ENCODE results near the gene ARHGEF12. TPM values are rescaled to one million over a fixed set of nuclear protein-coding genes. Genes with fewer than 3 reads are reported as not detected.

The ARHGEF12 gene
- total and polyA plus RNA-seq, 10 of the 15 experiments (the other 5 are each of a cell fraction or from before 2014, with no cell fraction given) = 2.7 to 40.8 (median 20.9) TPM

DNA sequence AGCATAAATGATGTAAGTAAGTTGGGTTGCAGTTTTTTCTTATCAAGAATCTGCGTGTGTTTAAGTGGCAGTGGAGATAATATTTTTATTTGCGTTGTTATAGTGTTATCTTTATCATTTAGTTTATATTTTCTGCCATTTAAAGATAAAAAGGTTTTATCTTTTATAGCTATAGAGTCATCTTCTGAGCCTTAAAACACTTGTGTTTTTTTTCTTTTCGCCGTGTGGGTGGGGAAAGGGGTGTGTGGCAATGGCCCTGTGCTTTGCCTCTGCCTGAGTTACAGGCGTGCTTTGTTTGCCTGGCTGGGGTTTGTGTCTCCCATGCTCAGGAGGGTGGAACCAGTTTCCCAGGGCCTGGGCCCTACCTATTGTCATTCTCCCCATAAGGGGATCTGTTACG lies 16.2 kb downstream of the ARHGEF12 start (continued):
- TF ChIP-seq TCF7 (IDR thresholded peaks at IDR 0.05; ENCODE audit: borderline replicate concordance) = no peak
- TF ChIP-seq ZNF24 (IDR thresholded peaks at IDR 0.05) = no peak
- TF ChIP-seq, protein P1, sequence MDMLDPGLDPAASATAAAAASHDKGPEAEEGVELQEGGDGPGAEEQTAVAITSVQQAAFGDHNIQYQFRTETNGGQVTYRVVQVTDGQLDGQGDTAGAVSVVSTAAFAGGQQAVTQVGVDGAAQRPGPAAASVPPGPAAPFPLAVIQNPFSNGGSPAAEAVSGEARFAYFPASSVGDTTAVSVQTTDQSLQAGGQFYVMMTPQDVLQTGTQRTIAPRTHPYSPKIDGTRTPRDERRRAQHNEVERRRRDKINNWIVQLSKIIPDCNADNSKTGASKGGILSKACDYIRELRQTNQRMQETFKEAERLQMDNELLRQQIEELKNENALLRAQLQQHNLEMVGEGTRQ (IDR thresholded peaks at IDR 0.05; ENCODE audit: borderline replicate concordance, low read depth, low read length) = no peak
- TF ChIP-seq, protein P2, sequence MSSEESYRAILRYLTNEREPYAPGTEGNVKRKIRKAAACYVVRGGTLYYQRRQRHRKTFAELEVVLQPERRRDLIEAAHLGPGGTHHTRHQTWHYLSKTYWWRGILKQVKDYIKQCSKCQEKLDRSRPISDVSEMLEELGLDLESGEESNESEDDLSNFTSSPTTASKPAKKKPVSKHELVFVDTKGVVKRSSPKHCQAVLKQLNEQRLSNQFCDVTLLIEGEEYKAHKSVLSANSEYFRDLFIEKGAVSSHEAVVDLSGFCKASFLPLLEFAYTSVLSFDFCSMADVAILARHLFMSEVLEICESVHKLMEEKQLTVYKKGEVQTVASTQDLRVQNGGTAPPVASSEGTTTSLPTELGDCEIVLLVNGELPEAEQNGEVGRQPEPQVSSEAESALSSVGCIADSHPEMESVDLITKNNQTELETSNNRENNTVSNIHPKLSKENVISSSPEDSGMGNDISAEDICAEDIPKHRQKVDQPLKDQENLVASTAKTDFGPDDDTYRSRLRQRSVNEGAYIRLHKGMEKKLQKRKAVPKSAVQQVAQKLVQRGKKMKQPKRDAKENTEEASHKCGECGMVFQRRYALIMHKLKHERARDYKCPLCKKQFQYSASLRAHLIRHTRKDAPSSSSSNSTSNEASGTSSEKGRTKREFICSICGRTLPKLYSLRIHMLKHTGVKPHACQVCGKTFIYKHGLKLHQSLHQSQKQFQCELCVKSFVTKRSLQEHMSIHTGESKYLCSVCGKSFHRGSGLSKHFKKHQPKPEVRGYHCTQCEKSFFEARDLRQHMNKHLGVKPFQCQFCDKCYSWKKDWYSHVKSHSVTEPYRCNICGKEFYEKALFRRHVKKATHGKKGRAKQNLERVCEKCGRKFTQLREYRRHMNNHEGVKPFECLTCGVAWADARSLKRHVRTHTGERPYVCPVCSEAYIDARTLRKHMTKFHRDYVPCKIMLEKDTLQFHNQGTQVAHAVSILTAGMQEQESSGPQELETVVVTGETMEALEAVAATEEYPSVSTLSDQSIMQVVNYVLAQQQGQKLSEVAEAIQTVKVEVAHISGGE (CRISPR knock-in tag; IDR thresholded peaks at IDR 0.05) = no peak

DNA sequence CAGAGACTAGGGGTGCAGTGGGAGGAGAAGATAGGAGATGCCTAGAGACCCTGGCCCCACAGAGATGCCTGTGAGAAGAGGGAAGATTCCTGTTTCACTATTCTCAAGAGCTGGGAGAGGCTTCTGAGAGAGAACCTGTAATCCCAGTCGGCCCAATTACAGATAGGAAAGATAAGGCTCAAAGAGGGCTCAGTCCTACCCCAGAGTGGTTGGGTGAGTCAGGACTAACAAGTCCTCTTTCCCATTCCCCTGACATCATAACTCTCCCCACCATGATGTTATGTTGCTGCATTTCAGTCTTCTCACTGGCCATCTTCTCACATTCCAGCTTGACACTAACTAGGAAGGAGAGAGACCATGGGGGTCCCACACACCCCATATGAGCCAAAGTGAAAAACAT lies 17.9 kb downstream of the ARHGEF12 start:
- Histone ChIP-seq H3K9me3 (replicated peaks; ENCODE audit: control insufficient read depth, insufficient read depth, low read length) (no peaks in the 10 kb centered on the region), H3K27ac (ENCODE audit: control insufficient read depth, insufficient read depth) (no peak overlapping the region), H3K27me3 (replicated peaks in 1 of 2; ENCODE audit: control insufficient read depth in 2 of 2, insufficient read depth in 2 of 2, low read length in 1 of 2) (no peaks in the 10 kb centered on the region), H3K9ac (ENCODE audit: control insufficient read depth, insufficient read depth, low read length) (no peak overlapping the region), H3K36me3 (ENCODE audit: control insufficient read depth in 2 of 2, insufficient read depth in 2 of 2, low read length in 1 of 2) (no peaks in the 10 kb centered on the region; a peak in 3 of 4 replicates), H3K4me1 (ENCODE audit: control insufficient read depth, insufficient read depth, low read length) (no peaks in the 10 kb centered on the region), H3K4me3 (no peak overlapping the region), H4K20me1 (ENCODE audit: control insufficient read depth, insufficient read depth) (no peaks in the 10 kb centered on the region), H3K79me2 (ENCODE audit: control insufficient read depth, insufficient read depth, low read length) (peaks cover 2% of the 10 kb centered on the region; the same call in 1 of the 2 replicates), H3K4me2 (ENCODE audit: control insufficient read depth, insufficient read depth) (no peak overlapping the region), H2AFZ (ENCODE audit: control insufficient read depth, low read depth, low read length) (no peak overlapping the region)
- ChIA-PET CTCF (no interaction called here), POLR2A (no interaction called here), SMC1A (ENCODE audit: uncharacterized antibody, unreplicated experiment) (no interaction called here), RAD21 (ENCODE audit: unreplicated experiment) (interaction anchor here (0.9 kb wide), 1 partner anchor 47 kb away, joined by 3 read pairs; no protein-coding TSS in a partner anchor)
- intact Hi-C loops (cut with micrococcal nuclease; ENCODE audit: unreplicated experiment) (no loop called here), in situ Hi-C loops (cut with MboI) (no loop called here)
- DNase-seq (ENCODE audit: low read depth, low spot score) = no peak
- BruUV-seq (replicated peaks) = no TSS peak
- no peak for ATAC-seq
- 86% methylated on average over 1 of the region's 1 CpG for WGBS (ENCODE audit: insufficient coverage, insufficient replicate concordance, low lambda C conversion rate, missing lambda C conversion rate)
- no peak for FAIRE-seq
- TF ChIP-seq IRF4 (IDR thresholded peaks at IDR 0.05; ENCODE audit: low read depth, low read length) = no peak
- TF ChIP-seq, protein P3, sequence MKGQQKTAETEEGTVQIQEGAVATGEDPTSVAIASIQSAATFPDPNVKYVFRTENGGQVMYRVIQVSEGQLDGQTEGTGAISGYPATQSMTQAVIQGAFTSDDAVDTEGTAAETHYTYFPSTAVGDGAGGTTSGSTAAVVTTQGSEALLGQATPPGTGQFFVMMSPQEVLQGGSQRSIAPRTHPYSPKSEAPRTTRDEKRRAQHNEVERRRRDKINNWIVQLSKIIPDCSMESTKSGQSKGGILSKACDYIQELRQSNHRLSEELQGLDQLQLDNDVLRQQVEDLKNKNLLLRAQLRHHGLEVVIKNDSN (IDR thresholded peaks at IDR 0.05; ENCODE audit: borderline replicate concordance, extremely low read length, insufficient read depth, low read depth, low read length) = no peak
- no peak for TF ChIP-seq BACH1 (IDR thresholded peaks at IDR 0.05; ENCODE audit: borderline replicate concordance)
- no peak for TF ChIP-seq ZNF274 (IDR thresholded peaks at IDR 0.05; ENCODE audit: insufficient read depth, insufficient read length)
- TF ChIP-seq ETV6 (conservative IDR thresholded peaks at IDR 0.05 in 1 of 2, IDR thresholded peaks at IDR 0.05 in 1 of 2; ENCODE audit: borderline replicate concordance in 1 of 2, low read depth in 1 of 2) = no peak
- TF ChIP-seq WRNIP1 (IDR thresholded peaks at IDR 0.05; ENCODE audit: borderline replicate concordance, low read depth, low read length) = no peak
- TF ChIP-seq, protein P4, sequence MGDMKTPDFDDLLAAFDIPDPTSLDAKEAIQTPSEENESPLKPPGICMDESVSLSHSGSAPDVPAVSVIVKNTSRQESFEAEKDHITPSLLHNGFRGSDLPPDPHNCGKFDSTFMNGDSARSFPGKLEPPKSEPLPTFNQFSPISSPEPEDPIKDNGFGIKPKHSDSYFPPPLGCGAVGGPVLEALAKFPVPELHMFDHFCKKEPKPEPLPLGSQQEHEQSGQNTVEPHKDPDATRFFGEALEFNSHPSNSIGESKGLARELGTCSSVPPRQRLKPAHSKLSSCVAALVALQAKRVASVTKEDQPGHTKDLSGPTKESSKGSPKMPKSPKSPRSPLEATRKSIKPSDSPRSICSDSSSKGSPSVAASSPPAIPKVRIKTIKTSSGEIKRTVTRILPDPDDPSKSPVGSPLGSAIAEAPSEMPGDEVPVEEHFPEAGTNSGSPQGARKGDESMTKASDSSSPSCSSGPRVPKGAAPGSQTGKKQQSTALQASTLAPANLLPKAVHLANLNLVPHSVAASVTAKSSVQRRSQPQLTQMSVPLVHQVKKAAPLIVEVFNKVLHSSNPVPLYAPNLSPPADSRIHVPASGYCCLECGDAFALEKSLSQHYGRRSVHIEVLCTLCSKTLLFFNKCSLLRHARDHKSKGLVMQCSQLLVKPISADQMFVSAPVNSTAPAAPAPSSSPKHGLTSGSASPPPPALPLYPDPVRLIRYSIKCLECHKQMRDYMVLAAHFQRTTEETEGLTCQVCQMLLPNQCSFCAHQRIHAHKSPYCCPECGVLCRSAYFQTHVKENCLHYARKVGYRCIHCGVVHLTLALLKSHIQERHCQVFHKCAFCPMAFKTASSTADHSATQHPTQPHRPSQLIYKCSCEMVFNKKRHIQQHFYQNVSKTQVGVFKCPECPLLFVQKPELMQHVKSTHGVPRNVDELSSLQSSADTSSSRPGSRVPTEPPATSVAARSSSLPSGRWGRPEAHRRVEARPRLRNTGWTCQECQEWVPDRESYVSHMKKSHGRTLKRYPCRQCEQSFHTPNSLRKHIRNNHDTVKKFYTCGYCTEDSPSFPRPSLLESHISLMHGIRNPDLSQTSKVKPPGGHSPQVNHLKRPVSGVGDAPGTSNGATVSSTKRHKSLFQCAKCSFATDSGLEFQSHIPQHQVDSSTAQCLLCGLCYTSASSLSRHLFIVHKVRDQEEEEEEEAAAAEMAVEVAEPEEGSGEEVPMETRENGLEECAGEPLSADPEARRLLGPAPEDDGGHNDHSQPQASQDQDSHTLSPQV (IDR thresholded peaks at IDR 0.05) = no peak
- TF ChIP-seq SPI1 (IDR thresholded peaks at IDR 0.05; ENCODE audit: borderline replicate concordance, insufficient read depth, low read depth, low read length) = no peak
